ENCODE measurements around the gene STEAP4.
"Not testable (repeated sequence)": the region's sequence is repeated elsewhere in the genome, so short reads cannot be mapped to it uniquely, and the experiment has no call there.

STEAP4 gene

DNA sequence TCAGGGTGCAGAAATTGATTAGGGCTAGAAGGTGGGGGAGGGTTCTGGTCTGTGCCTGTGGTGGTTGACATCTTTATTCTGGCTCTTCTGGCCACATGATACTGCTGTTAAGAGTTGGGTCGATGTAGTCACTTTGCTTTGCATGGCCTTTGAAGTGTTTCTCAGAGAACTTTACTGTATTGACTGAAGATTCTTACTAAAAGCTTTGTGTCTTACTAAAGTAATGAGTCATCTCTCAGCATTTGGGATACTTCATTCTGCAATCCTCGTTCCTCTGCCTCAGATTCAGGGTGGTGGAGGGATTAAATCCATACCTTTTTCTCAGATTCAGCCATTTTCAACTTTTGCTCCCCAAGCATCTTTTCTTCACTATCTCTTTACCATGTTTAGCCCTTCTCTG lies 38.6 kb downstream of the STEAP4 start:
- DNase-seq (ENCODE audit: low read depth): no peak

DNA sequence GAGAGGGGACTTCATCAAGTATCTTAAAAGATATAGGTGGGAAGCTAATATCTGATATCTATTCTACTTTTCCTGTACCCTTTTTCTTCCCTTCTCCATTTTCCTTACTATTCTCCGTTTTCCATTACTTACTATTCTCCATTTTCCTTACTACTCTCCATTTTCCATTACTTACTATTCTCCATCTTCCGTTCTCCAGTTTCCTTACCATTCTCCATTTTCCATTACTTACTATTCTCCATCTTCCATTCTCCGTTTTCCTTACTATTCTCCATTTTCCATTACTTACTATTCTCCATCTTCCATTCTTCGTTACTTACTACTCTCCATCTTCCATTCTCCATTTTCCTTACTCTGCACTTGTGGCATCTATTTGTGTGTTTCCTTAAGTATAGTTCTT lies 39.3 kb downstream of the STEAP4 start:
- DNase-seq (ENCODE audit: low read depth): no peak

DNA sequence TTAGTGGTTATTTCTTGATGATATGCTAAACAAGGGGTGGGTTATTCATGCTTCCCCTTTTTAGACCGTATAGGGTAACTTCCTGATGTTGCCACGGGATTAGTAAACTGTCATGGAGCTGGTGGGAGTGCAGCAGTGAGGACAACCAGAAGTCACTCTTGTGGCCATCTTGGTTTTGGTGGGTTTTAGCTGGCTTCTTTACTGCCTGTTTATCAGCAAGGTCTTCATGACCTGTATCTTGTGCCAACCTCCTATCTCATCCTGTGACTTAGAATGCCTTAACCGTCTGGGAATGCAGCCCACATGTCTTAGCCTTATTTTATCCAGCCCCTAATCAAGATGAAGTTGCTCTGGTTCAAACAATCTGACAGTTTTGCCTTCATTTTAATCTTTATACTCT lies 41.7 kb downstream of the STEAP4 start:
- DNase-seq (ENCODE audit: low read depth): peak; percentile 3

DNA sequence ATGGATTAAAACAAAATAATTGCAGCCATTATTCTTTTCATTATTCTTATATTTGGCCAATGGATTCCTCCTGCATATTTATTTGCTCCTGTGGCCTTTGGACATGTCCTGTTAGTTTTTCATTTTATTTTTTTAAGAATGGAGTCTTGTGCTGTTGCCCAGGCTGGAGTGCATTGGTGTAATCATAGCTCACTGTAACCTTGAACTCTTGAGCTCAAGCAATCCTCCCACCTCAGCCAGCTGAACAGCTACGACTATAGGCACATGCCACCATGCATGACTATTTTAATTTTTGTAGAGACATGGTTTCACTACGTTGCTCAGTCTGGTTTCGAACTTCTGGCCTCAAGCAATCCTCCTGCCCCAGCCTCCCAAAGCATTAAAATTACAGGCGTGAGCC lies 44.1 kb downstream of the STEAP4 start:
- DNase-seq (ENCODE audit: low read depth): no peak

DNA sequence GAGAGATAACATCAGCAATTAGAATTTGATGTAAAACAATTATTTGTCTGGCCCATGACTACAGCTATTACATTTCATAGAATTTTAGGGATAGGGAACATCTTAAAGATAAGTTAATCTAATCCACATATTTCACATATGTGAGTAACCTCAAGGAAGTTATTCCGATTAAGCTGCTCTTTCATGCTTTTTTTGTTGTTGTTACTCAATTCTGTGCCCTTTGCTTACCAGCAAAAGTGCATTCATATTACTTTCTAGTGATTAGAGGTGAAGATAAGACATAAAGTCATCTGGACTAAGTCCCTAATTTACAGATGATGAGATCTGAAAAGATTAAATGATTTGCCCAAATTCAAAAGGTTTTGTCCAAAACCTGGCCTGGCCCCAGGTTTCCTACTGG lies 46.0 kb downstream of the STEAP4 start:
- no peak for DNase-seq (ENCODE audit: low read depth)

DNA sequence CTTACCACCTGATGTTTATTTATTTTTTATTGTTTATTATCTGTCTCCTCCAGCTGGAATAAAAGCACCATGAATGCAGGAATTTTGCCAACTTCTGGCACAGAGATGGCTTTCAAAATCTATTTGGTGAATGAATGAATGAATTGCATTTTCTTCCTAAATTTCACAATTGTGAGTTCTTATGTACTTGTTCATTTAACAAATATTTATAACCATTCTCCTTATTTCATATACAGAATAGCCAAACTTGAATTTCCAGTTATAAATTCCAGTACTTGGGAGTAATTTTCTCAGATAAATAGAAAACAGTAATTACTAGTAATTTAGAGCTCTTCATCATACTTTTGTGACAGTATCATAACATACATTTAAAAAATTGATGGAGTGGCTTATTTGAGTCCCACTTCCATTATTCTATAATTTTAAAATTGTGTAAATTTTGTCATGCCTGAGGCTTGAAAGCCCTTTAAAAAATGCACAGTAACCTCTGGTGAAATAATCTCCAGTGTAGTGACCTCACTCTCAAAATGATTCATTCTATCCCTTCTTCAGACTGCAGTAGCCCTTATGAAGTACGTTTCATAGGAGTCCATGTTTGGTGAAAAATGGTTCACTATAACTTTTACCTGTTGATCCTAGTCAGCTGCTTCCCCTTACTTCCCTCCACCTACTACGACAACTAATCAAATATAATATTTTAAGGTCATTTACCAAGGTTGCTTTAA lies 46.9 kb downstream of the STEAP4 start:
- peak; percentile 2 for DNase-seq (ENCODE audit: low read depth)

DNA sequence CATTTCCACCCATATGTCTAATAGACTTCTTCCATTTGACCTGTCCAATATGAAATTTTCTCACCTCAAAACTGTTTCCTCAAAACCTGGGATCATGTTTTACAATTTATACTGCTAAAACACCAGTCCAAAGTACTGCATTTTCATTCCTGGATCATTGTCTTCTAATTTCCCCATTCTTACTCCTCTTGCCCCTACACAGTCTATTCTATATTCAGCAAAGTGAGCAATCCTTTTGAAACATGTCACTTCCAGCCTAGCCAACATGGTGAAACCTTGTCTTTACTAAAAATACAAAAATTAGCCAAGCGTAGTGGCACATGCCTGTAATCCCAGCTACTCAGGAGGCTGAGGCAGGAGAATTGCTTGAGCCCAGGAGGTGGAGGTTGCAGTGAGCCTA lies 48.4 kb downstream of the STEAP4 start:
- not testable (repeated sequence) for DNase-seq (ENCODE audit: low read depth)

DNA sequence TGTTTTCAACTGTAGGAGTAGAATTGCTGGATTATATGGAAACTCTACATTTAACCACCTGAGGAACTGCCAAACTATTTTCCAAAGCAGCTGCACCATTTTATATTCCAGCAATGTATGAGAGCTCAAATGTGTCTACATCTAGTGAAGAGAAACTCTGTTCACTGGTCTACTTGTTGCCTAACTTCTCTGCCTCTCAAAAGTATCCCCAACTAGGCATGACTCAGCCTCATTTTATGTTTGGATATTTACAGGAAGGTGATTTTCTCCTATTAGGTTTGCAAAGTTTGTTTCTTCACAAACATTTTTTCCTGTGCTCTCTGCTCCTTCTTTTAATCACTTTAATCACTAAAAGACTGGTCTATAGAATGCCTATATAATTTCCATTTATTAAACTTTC lies 49.8 kb downstream of the STEAP4 start:
- DNase-seq (ENCODE audit: low read depth): no peak

DNA sequence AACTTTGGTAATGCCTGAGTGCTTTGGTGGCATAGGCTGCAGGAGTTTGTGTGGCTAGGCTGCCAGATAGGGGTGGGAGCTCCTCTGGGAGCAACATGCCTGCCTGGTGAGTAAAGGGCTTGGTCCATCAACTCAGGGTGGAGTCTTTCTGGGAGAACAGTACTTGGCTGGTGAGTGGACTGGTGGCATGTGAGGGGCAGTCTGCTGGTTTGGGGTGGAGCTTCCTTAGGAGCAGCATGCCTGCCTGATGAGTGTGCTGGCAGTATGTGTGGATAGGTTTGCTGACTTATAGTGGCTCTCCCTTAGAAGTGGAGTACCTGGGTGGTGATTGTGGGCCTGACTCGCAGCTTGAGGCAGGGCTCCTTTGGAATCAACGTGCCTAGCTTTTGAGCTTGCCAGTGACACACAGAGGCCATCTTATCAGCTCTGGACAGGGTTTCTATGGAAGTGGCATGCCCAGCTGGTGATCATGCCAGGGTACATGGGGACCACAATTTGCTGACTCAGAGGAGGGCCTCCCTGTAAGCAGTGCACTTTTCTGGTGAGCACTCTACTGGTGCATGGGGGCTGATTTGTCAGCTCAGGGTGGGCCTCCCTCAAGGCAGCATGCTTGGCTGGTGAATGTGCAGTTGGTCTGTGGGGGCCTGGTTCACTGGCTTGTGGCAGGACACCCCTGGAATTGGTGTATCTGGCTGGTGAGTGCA lies 51.8 kb downstream of the STEAP4 start:
- DNase-seq (ENCODE audit: low read depth): peak; percentile 4

DNA sequence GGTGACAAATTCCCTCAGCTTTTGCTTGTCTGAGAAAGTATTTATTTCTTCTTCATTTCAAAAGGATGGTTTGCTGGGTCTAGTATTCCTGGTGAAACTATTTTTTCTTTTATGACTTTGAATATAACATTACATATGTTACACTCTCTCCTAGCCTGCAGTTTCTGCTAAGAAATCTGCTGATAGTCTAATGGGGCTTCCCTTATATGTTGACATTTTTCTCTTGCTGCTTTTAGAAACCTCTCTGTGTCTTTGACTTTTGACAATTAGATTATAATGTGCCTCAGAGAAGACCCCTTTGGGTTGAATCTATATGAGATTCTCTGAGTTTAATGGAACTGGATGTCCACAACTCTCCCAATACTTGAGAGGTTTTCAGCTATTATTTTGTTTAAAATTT lies 53.1 kb downstream of the STEAP4 start:
- no peak for DNase-seq (ENCODE audit: low read depth)

DNA sequence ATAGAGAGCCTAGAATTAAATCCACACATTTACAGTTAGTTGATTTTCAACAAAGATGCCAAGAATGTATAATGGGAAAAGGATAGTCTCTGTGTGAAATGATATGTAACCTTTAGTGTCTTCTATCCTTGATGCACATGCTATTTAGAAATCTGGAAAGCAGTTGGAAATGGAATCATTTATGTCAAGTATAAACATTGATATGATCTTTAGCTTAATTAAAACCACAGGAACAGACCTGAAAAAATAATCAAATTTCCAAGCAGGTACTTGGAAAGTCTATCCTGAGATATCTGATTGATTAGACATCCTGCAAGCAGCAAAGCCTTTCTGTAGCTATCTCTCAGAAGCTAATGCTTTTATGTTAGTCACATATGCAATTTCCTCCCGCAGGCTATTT lies 62.4 kb downstream of the STEAP4 start:
- DNase-seq (ENCODE audit: low read depth): no peak

DNA sequence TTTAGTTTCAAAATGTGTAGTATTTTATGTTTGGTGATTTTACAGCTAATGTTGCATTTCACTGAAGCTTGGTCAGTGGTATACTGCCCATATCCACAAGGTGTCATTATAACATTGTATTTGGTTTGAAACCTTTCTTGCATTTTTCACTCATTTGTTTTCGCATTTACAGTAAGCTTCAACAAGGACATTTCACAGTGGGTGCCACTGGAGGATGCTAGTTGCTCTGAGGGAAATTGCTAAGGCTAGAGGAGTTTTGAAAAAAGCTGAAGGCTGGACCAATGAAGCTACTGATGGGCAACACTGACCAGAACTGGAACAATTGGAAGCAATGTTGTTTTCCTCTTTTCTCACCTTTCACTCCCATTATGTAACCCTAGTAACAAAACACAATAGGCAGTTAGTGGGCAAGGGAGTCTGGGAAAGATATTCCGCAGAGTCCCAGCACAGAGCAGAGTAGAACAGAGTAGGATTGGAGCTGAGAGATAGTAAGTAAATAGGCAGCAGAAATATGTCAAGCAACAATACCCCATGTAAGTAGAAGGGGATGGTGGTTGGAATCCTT lies 63.3 kb downstream of the STEAP4 start:
- peak; percentile 56 for DNase-seq (ENCODE audit: low read depth)

DNA sequence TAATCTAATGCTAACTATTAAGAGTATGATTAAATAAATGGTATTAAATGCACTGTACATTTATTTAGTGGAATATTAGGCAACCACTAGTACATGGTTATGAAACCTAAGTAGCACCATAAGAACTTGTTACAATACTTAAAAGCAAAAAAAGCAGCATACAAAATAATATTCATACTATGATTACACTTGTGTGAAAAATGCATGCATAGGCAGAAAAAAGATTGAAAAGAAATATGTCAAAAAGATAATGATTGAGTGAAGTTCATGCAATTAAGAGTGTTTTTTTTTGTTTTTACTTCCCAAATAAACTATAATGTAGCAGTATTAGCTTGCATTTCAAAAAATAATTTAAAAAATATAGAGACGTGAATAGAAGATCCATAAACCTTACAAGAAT lies 66.8 kb downstream of the STEAP4 start:
- DNase-seq (ENCODE audit: low read depth): no peak

DNA sequence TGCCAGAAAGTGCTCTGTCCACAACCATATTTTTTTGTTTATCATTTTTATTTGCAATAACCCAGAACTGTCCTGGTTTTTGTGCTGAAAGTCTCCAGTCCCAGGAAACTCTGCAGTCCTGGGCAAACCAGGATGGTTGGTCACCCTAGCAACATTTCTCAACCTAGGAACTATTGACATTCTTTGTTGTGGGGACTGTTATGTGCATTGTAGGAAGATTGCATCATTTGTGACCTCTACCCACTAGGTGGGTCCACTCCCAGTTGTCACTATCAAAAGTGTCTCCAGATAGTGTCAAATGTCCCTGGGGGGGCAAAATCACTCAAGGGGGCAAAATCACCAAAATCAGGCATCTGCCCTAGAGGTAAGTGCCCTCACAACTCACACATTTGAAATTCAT lies 72.9 kb downstream of the STEAP4 start:
- DNase-seq (ENCODE audit: low read depth): no peak

DNA sequence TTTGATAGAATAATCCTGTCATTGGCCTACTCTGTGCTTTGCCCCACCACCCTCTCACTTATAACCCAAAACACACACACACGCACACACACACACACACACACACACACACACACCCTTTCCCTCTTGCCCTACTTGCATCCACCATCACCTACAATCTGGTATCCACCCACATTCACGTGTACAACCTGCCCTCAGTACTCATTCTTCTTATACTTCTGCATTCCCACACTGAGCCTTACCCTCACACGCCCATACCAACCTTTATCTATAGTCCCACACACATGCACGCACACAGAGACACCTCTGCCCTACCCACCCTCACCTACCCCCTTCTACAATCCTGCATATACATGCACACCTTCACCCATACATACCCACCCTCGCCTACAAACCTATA lies 76.0 kb downstream of the STEAP4 start:
- DNase-seq (ENCODE audit: low read depth): no peak

DNA sequence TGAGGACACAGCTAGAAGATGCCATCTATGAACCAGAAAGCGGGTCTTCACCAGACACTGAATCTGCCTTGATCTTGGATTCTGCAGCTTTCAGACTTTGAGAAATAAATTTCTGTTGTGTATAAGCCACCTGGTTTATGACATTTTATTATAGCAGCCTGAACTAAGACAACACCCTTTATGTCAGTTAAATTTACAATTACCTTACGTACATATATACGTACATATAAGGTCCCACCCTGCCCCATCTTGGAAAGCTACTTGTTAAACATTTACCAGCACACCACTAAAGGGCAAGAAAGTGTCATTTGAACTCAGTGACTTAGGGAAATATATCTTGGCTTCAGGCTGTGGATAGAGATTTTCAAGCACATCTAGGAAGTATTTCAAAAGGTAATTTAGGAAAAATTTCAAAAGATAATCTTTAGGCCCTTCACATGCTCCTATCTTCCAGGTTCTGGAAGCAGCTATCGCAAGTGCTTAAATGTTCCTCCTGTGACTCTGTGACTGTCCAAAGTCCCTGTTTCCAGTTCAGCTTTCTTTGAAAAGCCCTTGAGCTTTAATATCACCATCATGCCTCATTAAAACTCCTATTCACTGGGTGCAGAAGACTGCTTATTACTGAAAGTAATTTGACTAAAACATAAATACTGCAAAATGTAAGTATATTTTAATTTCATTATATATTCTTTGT lies 77.2 kb downstream of the STEAP4 start:
- no peak for DNase-seq (ENCODE audit: low read depth)

DNA sequence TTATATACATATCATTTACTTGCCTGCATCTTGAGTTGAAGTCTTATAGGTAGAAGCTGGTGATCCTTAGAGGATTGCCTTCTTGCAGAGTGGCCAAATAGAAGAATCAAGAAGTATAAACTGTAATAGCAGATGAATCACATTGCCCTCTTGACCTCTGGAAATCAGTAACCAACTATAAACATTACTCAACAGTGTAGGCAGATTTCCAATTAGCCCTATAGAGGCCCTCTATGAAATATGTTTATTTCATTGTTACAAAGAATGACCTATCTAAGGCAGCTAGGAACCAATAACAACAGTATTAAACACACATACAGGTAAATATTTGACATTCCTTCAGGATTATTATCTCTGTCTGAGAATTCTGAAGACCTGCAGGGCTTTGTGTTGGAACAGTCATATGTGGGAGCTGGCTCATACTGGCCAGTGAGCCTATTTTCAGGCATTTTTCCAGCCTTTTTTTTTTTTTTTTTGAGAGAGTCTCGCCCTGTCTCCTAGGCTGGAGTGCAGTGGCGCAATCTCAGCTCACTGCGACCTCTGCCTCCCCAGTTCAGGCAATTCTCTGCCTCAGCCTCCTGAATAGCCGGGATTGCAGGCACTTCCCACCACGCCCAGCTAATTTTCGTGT lies 79.7 kb downstream of the STEAP4 start:
- DNase-seq (ENCODE audit: low read depth): peak; percentile 85

DNA sequence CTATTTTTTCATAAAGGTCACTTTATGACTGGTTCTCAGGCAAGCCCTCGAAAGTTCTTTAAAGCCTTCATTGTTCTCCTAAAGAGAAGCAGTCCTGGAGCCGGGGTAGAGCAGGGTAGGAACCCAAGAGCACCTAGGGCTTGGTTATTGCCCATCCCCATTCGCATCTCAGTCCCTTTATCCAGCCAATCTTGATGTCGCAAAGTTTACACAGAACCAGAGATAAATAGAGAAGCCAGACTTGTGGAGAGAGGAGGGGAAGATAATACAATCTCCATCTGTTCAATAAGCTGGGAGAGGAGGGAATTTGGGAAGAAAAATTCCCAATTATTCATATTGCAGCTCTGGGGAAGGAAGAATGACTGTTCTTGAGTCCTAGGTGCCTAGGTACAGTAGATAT lies 80.5 kb downstream of the STEAP4 start:
- DNase-seq (ENCODE audit: low read depth): no peak

DNA sequence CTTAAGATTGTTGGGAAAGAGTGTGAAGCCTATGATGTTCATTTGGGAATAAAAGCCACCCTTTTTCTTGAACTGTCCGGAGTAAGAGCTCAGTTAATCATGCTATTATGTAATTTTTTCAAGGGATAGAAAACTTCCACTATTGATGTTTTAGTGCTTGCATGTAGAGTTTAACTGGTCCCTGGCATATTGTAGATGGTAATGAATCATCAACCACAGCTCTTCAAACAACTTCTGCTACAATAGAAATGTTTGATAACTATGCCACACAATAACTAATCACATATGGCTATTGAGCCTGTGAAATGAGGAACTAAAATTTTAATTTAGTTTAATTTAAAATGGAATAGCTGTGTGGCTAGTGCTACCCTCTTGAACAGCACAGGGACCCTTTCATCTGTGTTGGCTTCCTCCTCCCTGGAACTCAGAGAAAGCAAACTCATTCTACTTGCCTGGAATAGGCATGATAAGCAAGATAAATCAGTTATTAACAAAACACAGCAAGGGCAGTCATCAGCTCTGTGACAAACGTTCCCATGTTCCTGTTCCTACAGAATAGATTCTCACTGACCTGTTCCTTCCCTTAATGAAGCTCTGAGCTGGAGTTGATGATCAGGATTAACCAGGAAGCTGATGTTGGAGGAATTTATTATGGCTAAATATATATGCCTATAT lies 82.0 kb downstream of the STEAP4 start:
- peak; percentile 71 for DNase-seq (ENCODE audit: low read depth)

DNA sequence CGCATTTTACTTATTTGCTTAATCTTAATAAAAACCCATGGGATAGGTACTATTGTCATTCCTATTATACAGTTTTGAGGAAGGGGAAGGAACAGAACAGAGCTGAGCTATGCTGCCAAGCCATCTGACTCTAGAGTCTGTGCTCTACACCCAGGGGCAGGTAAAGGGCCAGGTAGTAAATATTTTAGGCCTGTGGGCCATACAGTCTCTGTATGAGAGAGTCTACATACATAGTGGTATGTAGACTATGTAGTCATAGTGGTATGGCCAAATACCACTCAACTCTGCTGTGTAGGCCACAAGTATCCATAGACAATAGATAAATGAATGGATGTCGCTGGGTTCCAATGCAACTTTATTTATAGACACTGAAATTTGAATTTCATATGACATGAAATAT lies 83.4 kb downstream of the STEAP4 start:
- no peak for DNase-seq (ENCODE audit: low read depth)
